Stimulated activated CD8-positive, alpha-beta memory T cell treated with anti-CD3 and anti-CD28 coated beads, Interleukin-4, amount 100 ng/mL, for 24 hours (primary cell): ENCODE measurements around the gene DNAL1.
"Not testable (repeated sequence)": the region's sequence is repeated elsewhere in the genome, so short reads cannot be mapped to it uniquely, and the experiment has no call there.

Experiments used
- DNase-seq: peaks from one replicate; pipeline ENCODE4 v3.0.0-alpha.2; 2020; ENCODE audit warnings: low read depth

The DNAL1 gene

GRCh38 chr14:73708076-73708475, 63.3 kb downstream of the DNAL1 start:
- DNase-seq, result not testable (repeated sequence)

GRCh38 chr14:73709904-73710469, 65.2 kb downstream of the DNAL1 start:
- DNase-seq, result no peak

- DNase-seq, result no peak
Observed at GRCh38 chr14:73710737-73711136, 66.0 kb downstream of the DNAL1 start.

GRCh38 chr14:73712071-73712506, 67.3 kb downstream of the DNAL1 start:
- DNase-seq, result no peak

GRCh38 chr14:73712540-73713180, 67.9 kb downstream of the DNAL1 start:
- DNase-seq, result no peak

- DNase-seq, result no peak
Observed at GRCh38 chr14:73713206-73713802, 68.5 kb downstream of the DNAL1 start.

GRCh38 chr14:73713803-73714655, 69.2 kb downstream of the DNAL1 start, which contains the start of gene PNMA1:
Gene PNMA1, minus strand, starts transcription at chr14:73714384. Its CDS starts 745 bp downstream, at chr14:73713639.
- DNase-seq, result peak; percentile 82

- no peak for DNase-seq
Observed at GRCh38 chr14:73714656-73715081, 69.9 kb downstream of the DNAL1 start.

- no peak for DNase-seq
Observed at GRCh38 chr14:73715707-73716106, 70.9 kb downstream of the DNAL1 start.

- no peak for DNase-seq
Observed at GRCh38 chr14:73717266-73717665, 72.5 kb downstream of the DNAL1 start.

- DNase-seq, result no peak
Observed at GRCh38 chr14:73717711-73718417, 73.1 kb downstream of the DNAL1 start.

- DNase-seq, result no peak
Observed at GRCh38 chr14:73718418-73719251, 73.8 kb downstream of the DNAL1 start.

GRCh38 chr14:73719361-73719760, 74.6 kb downstream of the DNAL1 start:
- no peak for DNase-seq

GRCh38 chr14:73719791-73720190, 75.0 kb downstream of the DNAL1 start:
- no peak for DNase-seq

- no peak for DNase-seq
Observed at GRCh38 chr14:73720636-73721035, 75.8 kb downstream of the DNAL1 start.

GRCh38 chr14:73721101-73721821, 76.5 kb downstream of the DNAL1 start:
- DNase-seq, result no peak

GRCh38 chr14:73722581-73722980, 77.8 kb downstream of the DNAL1 start:
- DNase-seq, result no peak

- DNase-seq, result no peak
Observed at GRCh38 chr14:73723406-73723796, 78.6 kb downstream of the DNAL1 start.

- no peak for DNase-seq
Observed at GRCh38 chr14:73723797-73724661, 79.2 kb downstream of the DNAL1 start.
